Colonic mucosa (tissue), 4 donors: ENCODE measurements around the gene GMDS. TPM values are rescaled to one million over a fixed set of nuclear protein-coding genes. Genes with fewer than 3 reads are reported as not detected.

Experiments used
- DNase-seq: peaks from one replicate; pipeline ENCODE4 v3.0.0-alpha.2; 2020
- H3K27ac ChIP-seq: fragments of 200-600 bp; one replicate; pipeline ENCODE4 v1.8.0; 2021
- H3K27me3 ChIP-seq: fragments of 200-600 bp; one replicate; pipeline ENCODE4 v1.8.0; 2021
- H3K36me3 ChIP-seq: fragments of 200-600 bp; one replicate; pipeline ENCODE4 v1.8.0; 2021
- H3K4me1 ChIP-seq: fragments of 200-600 bp; one replicate; pipeline ENCODE4 v1.8.0; 2021; ENCODE audit warnings: mild to moderate bottlenecking
- H3K4me3 ChIP-seq: fragments of 200-600 bp; one replicate; pipeline ENCODE4 v1.8.0; 2021
- H3K9ac ChIP-seq, 2 donors: one replicate each; pipeline ENCODE4 v1.7.0; 2013; ENCODE audit warnings: control low read depth in 2 of 2, low read depth in 2 of 2, low read length in 2 of 2
- H3K9me3 ChIP-seq: fragments of 200-600 bp; one replicate; pipeline ENCODE4 v1.8.0; 2021
- intact Hi-C: fragments of 100-400 bp; cut with DNase I; formaldehyde crosslinking; loops from one replicate; pipeline ENCODE4 v1.14.1; 2022
- total RNA-seq, 2 donors: library from RNA; stranded (reverse); fragmentation: NEBNext Ultra II Directional in 1 of 2; extraction: Animal tissue kit (Norgen Biotek cat#: 25700) in 1 of 2; gene quantifications; one replicate each; pipeline ENCODE4 v1.2.1, GENCODE V29; 2021
- TF ChIP-seq, protein P1 (sequence below): fragments of 200-600 bp; IDR thresholded peaks from one replicate; pipeline ENCODE4 v1.8.0; 2022; ENCODE audit warnings: antibody characterized with exemption, mild to moderate bottlenecking
- donor health status: healthy.
- donor health status: DM: no; HTN: no; CAD: no.
- donor health status: DM: no; HTN: no; CAD: no.

Gene GMDS
- total RNA-seq, 2 donors from 2014 or later, result 247 to 272 TPM

DNA sequence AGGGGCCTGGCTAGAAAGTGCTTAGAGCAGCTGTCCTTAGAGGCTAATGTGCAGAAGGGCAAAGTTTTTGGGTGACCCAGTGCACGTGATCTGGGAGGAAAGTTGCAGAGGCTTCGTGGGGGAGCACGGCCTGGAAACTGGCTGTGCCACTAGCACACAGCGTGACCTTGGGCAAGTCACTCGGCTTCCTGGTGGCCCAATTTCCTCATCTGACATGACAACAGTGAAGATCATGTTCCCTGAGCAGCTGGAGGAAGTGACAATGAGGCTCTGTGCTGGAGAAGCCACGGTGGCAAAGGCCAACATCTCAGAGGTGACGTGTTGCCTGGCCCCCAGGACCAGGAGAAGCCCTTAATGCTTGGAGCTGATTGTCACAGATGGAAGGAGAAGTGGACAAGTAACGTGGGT, 536.2 kb downstream of the GMDS start:
- intact Hi-C loops, result no loop called here
- Histone ChIP-seq H3K36me3 (no peaks in the 10 kb centered on the region), H3K27me3 (no peaks in the 10 kb centered on the region), H3K4me1 (no peaks in the 10 kb centered on the region), H3K27ac (no peak overlapping the region), H3K4me3 (no peak overlapping the region), H3K9me3 (no peaks in the 10 kb centered on the region), H3K9ac (no peak overlapping the region)
- TF ChIP-seq, protein P1, sequence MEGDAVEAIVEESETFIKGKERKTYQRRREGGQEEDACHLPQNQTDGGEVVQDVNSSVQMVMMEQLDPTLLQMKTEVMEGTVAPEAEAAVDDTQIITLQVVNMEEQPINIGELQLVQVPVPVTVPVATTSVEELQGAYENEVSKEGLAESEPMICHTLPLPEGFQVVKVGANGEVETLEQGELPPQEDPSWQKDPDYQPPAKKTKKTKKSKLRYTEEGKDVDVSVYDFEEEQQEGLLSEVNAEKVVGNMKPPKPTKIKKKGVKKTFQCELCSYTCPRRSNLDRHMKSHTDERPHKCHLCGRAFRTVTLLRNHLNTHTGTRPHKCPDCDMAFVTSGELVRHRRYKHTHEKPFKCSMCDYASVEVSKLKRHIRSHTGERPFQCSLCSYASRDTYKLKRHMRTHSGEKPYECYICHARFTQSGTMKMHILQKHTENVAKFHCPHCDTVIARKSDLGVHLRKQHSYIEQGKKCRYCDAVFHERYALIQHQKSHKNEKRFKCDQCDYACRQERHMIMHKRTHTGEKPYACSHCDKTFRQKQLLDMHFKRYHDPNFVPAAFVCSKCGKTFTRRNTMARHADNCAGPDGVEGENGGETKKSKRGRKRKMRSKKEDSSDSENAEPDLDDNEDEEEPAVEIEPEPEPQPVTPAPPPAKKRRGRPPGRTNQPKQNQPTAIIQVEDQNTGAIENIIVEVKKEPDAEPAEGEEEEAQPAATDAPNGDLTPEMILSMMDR, result no peak
- DNase-seq, result no peak

DNA sequence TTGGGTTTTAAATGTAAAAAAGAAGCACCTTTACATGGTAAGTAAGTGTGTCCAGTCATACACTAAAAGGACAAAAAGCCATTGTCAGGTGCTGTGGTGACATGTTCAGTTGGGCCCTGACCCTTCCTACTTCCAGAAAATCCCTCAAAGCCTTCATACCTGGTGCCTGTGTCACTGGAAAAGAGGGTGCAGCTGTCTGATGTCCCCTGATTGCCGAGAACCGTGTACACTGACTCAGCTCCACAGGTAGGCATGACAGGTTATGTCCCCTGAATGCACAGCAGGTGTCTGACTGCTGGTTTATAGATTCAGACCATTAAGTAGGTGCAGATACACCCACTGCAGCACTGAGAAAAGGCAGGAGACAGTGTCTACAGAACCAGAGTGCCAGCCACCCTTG, 536.6 kb downstream of the GMDS start:
- Histone ChIP-seq H3K4me1 (no peaks in the 10 kb centered on the region), H3K4me3 (no peak overlapping the region), H3K36me3 (no peaks in the 10 kb centered on the region), H3K27me3 (no peaks in the 10 kb centered on the region), H3K9ac (no peak overlapping the region), H3K27ac (no peak overlapping the region), H3K9me3 (no peaks in the 10 kb centered on the region)
- intact Hi-C loops, result no loop called here
- DNase-seq, result no peak
- TF ChIP-seq, protein P1, result no peak

DNA sequence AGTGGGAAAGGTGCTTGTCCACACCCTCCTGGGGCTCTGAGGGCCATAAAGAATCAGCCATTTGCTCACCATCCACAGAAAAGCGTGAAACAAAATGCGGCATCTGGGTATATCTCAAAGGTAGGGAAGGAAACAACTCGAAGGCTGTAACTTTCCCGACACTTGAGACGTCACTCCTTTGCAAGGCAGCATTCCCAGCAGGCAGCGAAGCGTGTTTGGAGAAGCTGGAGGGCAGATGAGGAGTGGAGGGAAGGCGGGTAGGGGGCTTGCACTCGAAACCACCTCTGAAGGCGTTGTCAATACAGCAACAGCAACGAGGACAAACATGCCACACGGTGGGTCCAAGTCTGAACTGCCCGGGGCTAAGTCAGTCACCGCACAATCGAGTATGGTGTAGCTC, 537.3 kb downstream of the GMDS start:
- intact Hi-C loops, result no loop called here
- TF ChIP-seq, protein P1, result no peak
- no peak for DNase-seq
- H3K27me3 ChIP-seq, result no peaks in the 10 kb centered on the region
- no peak overlapping the region for H3K9ac ChIP-seq
- no peak overlapping the region for H3K27ac ChIP-seq
- H3K9me3 ChIP-seq, result no peaks in the 10 kb centered on the region
- H3K36me3 ChIP-seq, result no peaks in the 10 kb centered on the region
- H3K4me3 ChIP-seq, result no peak overlapping the region
- no peaks in the 10 kb centered on the region for H3K4me1 ChIP-seq

DNA sequence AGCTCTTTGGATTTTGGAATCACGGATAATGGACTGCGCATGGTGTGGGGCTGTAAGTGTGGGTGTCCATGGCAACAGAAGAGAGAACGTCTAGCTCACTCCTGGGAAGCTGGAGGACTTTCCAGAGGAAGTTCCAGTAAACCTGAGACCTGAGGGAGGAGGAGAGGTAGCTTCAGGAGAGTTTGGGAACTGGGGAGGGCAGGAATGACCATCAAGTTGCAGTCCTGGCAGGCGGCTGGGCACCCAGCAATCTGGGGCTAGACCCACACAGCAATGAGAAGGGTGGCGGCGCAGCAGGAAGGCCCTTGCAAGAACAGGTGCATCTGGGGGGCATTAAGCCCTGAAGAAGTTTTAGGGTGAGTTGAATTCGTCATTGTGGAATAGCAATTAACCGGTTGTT, 539.8 kb downstream of the GMDS start:
- DNase-seq, result no peak
- no peak overlapping the region for H3K9ac ChIP-seq
- intact Hi-C loops, result no loop called here
- TF ChIP-seq, protein P1, result no peak
- H3K4me3 ChIP-seq, result no peak overlapping the region
- no peaks in the 10 kb centered on the region for H3K9me3 ChIP-seq
- no peak overlapping the region for H3K27ac ChIP-seq
- no peaks in the 10 kb centered on the region for H3K36me3 ChIP-seq
- no peaks in the 10 kb centered on the region for H3K4me1 ChIP-seq
- H3K27me3 ChIP-seq, result no peaks in the 10 kb centered on the region

DNA sequence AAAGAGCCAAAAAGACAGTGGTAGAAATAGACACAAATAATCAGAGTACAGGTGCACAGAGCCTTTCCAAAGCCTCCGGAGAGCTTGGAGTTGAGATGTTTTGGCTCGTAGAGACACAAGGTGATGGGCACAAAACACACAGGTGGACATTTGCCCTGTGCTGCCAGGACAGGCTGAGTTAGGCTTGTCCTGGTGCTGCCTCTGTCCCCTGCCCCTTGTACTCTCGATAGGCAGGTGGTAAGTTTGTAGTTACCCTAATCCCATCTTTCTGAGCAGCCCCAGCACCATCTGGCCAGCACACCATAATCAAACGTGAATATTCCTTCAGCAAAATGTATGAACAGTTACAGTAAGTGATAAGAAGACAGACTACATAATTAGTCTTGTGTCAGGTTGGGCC, 540.2 kb downstream of the GMDS start:
- Histone ChIP-seq H3K9ac (no peak overlapping the region), H3K27me3 (no peaks in the 10 kb centered on the region), H3K27ac (no peak overlapping the region), H3K4me3 (no peak overlapping the region), H3K4me1 (no peaks in the 10 kb centered on the region), H3K36me3 (no peaks in the 10 kb centered on the region), H3K9me3 (no peaks in the 10 kb centered on the region)
- intact Hi-C loops, result no loop called here
- TF ChIP-seq, protein P1, result no peak
- DNase-seq, result no peak

DNA sequence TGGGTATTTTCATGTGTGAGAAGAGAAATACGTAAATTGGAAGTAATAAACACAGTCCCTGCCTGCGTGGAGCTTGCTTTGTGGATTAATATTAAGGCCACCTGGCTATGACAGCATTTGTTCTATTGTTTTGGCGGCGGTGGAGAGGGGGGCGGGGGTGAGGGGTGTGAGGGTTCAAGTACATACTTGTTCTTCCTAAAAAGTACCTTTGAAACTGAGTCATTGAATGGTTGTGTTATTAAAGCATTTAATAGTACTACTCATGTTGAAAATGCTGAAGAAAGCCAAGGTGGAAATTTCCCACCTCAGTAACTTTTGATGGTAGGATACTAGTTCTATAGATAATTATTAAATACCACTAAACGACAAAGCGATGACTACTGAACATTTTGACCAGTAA, 540.7 kb downstream of the GMDS start:
- Histone ChIP-seq H3K27ac (no peak overlapping the region), H3K9me3 (no peaks in the 10 kb centered on the region), H3K4me1 (no peaks in the 10 kb centered on the region), H3K36me3 (no peaks in the 10 kb centered on the region), H3K9ac (no peak overlapping the region), H3K4me3 (no peak overlapping the region), H3K27me3 (no peaks in the 10 kb centered on the region)
- DNase-seq, result no peak
- TF ChIP-seq, protein P1, result no peak
- intact Hi-C loops, result no loop called here
